ENCODE data around the gene SRCAP. TPM values are rescaled to one million over a fixed set of nuclear protein-coding genes. Genes with fewer than 3 reads are reported as not detected.

SRCAP gene
- total RNA-seq, 4 donors from 2014 or later = 10.7 to 39.6 (median 26.1) TPM

- intact Hi-C loops (cut with DNase I) = no loop called here
- no peaks in the 10 kb centered on the region for H3K27me3 ChIP-seq
These were observed 31.5 kb upstream of the SRCAP start for GRCh38 chr16:30667361-30667905.

GRCh38 chr16:30668393-30668792, 30.6 kb upstream of the SRCAP start:
- Histone ChIP-seq H3K4me1 (peaks cover 0 to 19% (median under 1%) of the 10 kb centered on the region in 3 donors), H3K9me3 (no peaks in the 10 kb centered on the region), H3K27me3 (no peaks in the 10 kb centered on the region), H3K36me3 (peaks cover 61 to 78% (median 65%) of the 10 kb centered on the region in 3 donors), H3K4me3 (no peak overlapping the region), H3K27ac (no peak overlapping the region)
- 100% methylated on average over 3 of the region's 12 CpGs for whole genome bisulfite sequencing, 2 donors
- intact Hi-C loops (cut with DNase I) = no loop called here
- TF ChIP-seq POLR2A (IDR thresholded peaks at IDR 0.05) (no peak), CTCF (IDR thresholded peaks at IDR 0.05) (no peak)
- DNase-seq = no peak

More at GRCh38 chr16:30667361-30667905, 31.5 kb upstream of the SRCAP start:
- no peak for DNase-seq
- Histone ChIP-seq H3K4me1 (peaks cover 0 to 28% (median 9%) of the 10 kb centered on the region in 3 donors), H3K27ac (no peak overlapping the region), H3K9me3 (no peaks in the 10 kb centered on the region), H3K36me3 (peaks cover 71 to 88% (median 74%) of the 10 kb centered on the region in 3 donors), H3K4me3 (no peak overlapping the region)
- TF ChIP-seq CTCF (IDR thresholded peaks at IDR 0.05) (no peak), POLR2A (IDR thresholded peaks at IDR 0.05) (no peak)
- WGBS, 2 donors = 93% methylated on average over 5 of the region's 11 CpGs; no CpG with 5 or more reads in 1 of the 2 donors

- no peak for TF ChIP-seq POLR2A (IDR thresholded peaks at IDR 0.05)
- TF ChIP-seq CTCF (IDR thresholded peaks at IDR 0.05) = no peak
- peaks cover 0 to 10% (median 0%) of the 10 kb centered on the region in 3 donors for H3K4me1 ChIP-seq
- intact Hi-C loops (cut with DNase I) = no loop called here
- H3K9me3 ChIP-seq = no peaks in the 10 kb centered on the region
- H3K27me3 ChIP-seq = no peaks in the 10 kb centered on the region
- no peak for DNase-seq
- H3K4me3 ChIP-seq = no peak overlapping the region
- H3K36me3 ChIP-seq = peaks cover 57 to 69% (median 59%) of the 10 kb centered on the region in 3 donors
- H3K27ac ChIP-seq = no peak overlapping the region
- WGBS, 2 donors = 89 to 93% methylated on average over 9 to 13 of the region's 41 CpGs
These were observed 29.7 kb upstream of the SRCAP start for GRCh38 chr16:30669026-30669902.

GRCh38 chr16:30669903-30670824, 28.8 kb upstream of the SRCAP start:
- TF ChIP-seq POLR2A (IDR thresholded peaks at IDR 0.05) (no peak), CTCF (IDR thresholded peaks at IDR 0.05) (no peak)
- 85 to 87% methylated on average over 8 to 12 of the region's 14 CpGs for WGBS, 2 donors
- peaks cover 48 to 60% (median 51%) of the 10 kb centered on the region in 3 donors for H3K36me3 ChIP-seq
- intact Hi-C loops (cut with DNase I) = no loop called here
- H3K4me1 ChIP-seq = peaks cover 0 to under 1% (median 0%) of the 10 kb centered on the region in 3 donors
- H3K27ac ChIP-seq = no peak overlapping the region
- no peak for DNase-seq
- H3K27me3 ChIP-seq = no peaks in the 10 kb centered on the region
- no peaks in the 10 kb centered on the region for H3K9me3 ChIP-seq
- H3K4me3 ChIP-seq = no peak overlapping the region
